HG03095 (cell line): ENCODE results near the gene SDC4.
"Not testable (repeated sequence)": the region's sequence is repeated elsewhere in the genome, so short reads cannot be mapped to it uniquely, and the experiment has no call there.

Experiments used
- ATAC-seq: cut with Tn5 transposase; IDR thresholded peaks from one replicate; pipeline ENCODE4 v1.9.1; 2021; ENCODE audit warnings: moderate library complexity; ENCODE audit not compliant: unreplicated experiment

The SDC4 gene

GRCh38 chr20:45365444-45365970 lies 17.3 kb upstream of the SDC4 start:
- ATAC-seq = no peak

- no peak for ATAC-seq
These were observed 15.6 kb upstream of the SDC4 start for GRCh38 chr20:45363611-45364492.

- ATAC-seq = peak; percentile 69
These were observed 14.8 kb upstream of the SDC4 start, which contains the start of gene SYS1 for GRCh38 chr20:45362804-45363610. TSS of gene SYS1 (plus strand) at chr20:45363156. CDS start at chr20:45363532, 376 bp downstream.

- no peak for ATAC-seq
These were observed 13.6 kb upstream of the SDC4 start for GRCh38 chr20:45361793-45362192.

GRCh38 chr20:45359406-45360148 lies 11.4 kb upstream of the SDC4 start:
- no peak for ATAC-seq

- ATAC-seq = no peak
These were observed 10.8 kb upstream of the SDC4 start for GRCh38 chr20:45359069-45359405.

GRCh38 chr20:45358282-45359068 lies 10.3 kb upstream of the SDC4 start:
- ATAC-seq = no peak

GRCh38 chr20:45355209-45356084 lies 7.2 kb upstream of the SDC4 start:
- no peak for ATAC-seq

- ATAC-seq = no peak
These were observed 6.4 kb upstream of the SDC4 start for GRCh38 chr20:45354423-45355208.

GRCh38 chr20:45353746-45354145 lies 5.5 kb upstream of the SDC4 start:
- no peak for ATAC-seq

GRCh38 chr20:45352729-45353128 lies 4.5 kb upstream of the SDC4 start:
- no peak for ATAC-seq

GRCh38 chr20:45350795-45351194 lies 2.6 kb upstream of the SDC4 start:
- not testable (repeated sequence) for ATAC-seq

- no peak for ATAC-seq
These were observed 2.0 kb upstream of the SDC4 start for GRCh38 chr20:45350217-45350616.

- no peak for ATAC-seq
These were observed 808 bp downstream of the SDC4 start for GRCh38 chr20:45347297-45347935.

- no peak for ATAC-seq
These were observed 1.4 kb downstream of the SDC4 start for GRCh38 chr20:45346851-45347250.

- no peak for ATAC-seq
These were observed 1.9 kb downstream of the SDC4 start for GRCh38 chr20:45346291-45346718.

- ATAC-seq = no peak
These were observed 2.9 kb downstream of the SDC4 start for GRCh38 chr20:45345104-45345936.
